H1 (cell line): ENCODE results near the gene RAMP2. TPM values are rescaled to one million over a fixed set of nuclear protein-coding genes. Genes with fewer than 3 reads are reported as not detected.
A peak's percentile ranks its signal among the peaks of the same experiment; 100 is the strongest.

Source experiments
- CTCF ChIA-PET: fragments of 300-600 bp; sonication (Branson Sonifier 250); formaldehyde crosslinking; loops from one replicate; lab custom pipeline; 2021; ENCODE audit not compliant: partially characterized antibody; lab: Charles Lee
- POLR2A ChIA-PET: fragments of 300-600 bp; sonication (Branson Sonifier 250); formaldehyde crosslinking; loops from one replicate; lab custom pipeline; 2021; ENCODE audit warnings: inconsistent platforms; ENCODE audit not compliant: partially characterized antibody; lab: Charles Lee
- DNase-seq, 2 experiments: peaks; one replicate each; pipeline versions ENCODE4 v3.0.0 to v3.0.0-alpha.2; 2010 to 2022; ENCODE audit warnings: low spot score in 2 of 2, low read depth in 1 of 2, mixed read lengths in 1 of 2
- FAIRE-seq: peaks from 2 replicates; lab custom pipeline; 2011; peaks lifted over from hg19 to GRCh38; lab: Jason Lieb, UNC
- H2AFZ ChIP-seq: 2 replicates; pipeline ENCODE4 v1.8.1; 2012; ENCODE audit warnings: low read length, inconsistent platforms
- H2AK5ac ChIP-seq: 2 replicates; pipeline ENCODE4 v1.6.1; 2013; ENCODE audit warnings: low read depth, low read length
- H2BK120ac ChIP-seq: replicated peaks from 2 replicates; pipeline ENCODE3; 2013; ENCODE audit warnings: low read depth, low read length, inconsistent platforms
- H2BK12ac ChIP-seq: 2 replicates; pipeline ENCODE4 v1.6.1; 2013; ENCODE audit warnings: low read depth, low read length
- H2BK15ac ChIP-seq: 2 replicates; pipeline ENCODE4 v1.6.1; 2013; ENCODE audit warnings: low read length
- H2BK20ac ChIP-seq: 2 replicates; pipeline ENCODE4 v1.6.1; 2013; ENCODE audit warnings: low read length
- H2BK5ac ChIP-seq: 2 replicates; pipeline ENCODE4 v1.6.1; 2013; ENCODE audit warnings: low read depth, low read length
- H3K14ac ChIP-seq: 2 replicates; pipeline ENCODE4 v1.6.1; 2013; ENCODE audit warnings: inconsistent platforms; ENCODE audit not compliant: insufficient read length
- H3K18ac ChIP-seq: 2 replicates; pipeline ENCODE4 v1.6.1; 2013; ENCODE audit warnings: low read length; ENCODE audit errors: extremely low read depth
- H3K23ac ChIP-seq: 2 replicates; pipeline ENCODE4 v1.6.1; 2013; ENCODE audit warnings: inconsistent platforms; ENCODE audit not compliant: insufficient read length
- H3K23me2 ChIP-seq: 2 replicates; pipeline ENCODE4 v1.6.1; 2013; ENCODE audit warnings: low read depth, low read length
- H3K27ac ChIP-seq: 2 replicates; pipeline ENCODE4 v1.6.1; 2011; ENCODE audit warnings: low read depth, low read length, inconsistent platforms
- H3K27me3 ChIP-seq, 4 experiments: replicated peaks in 1 of 4; 1 replicate in 1 of 4; 2 replicates in 3 of 4; pipeline versions ENCODE4 v1.6.1 to v1.8.1; 2011 to 2013; ENCODE audit warnings: low read length in 3 of 4, mild to moderate bottlenecking in 3 of 4, inconsistent platforms in 2 of 4, mixed read lengths in 2 of 4, moderate library complexity in 1 of 4; ENCODE audit not compliant: control insufficient read depth in 3 of 4, insufficient read depth in 3 of 4; ENCODE audit errors: extremely low read depth in 1 of 4
- H3K36me3 ChIP-seq, 4 experiments: 2 replicates each; pipeline versions ENCODE4 v1.6.1 to v1.8.1; 2011 to 2013; ENCODE audit warnings: mild to moderate bottlenecking in 4 of 4, low read length in 3 of 4, moderate library complexity in 2 of 4, control low read depth in 1 of 4, inconsistent platforms in 1 of 4; ENCODE audit not compliant: insufficient read depth in 4 of 4, control insufficient read depth in 2 of 4
- H3K4ac ChIP-seq: replicated peaks from 2 replicates; pipeline ENCODE3; 2013; ENCODE audit warnings: low read length, low read depth, mixed read lengths, inconsistent platforms; ENCODE audit not compliant: insufficient read length
- H3K4me1 ChIP-seq, 4 experiments: replicated peaks in 1 of 4; 1 replicate in 1 of 4; 2 replicates in 3 of 4; pipeline versions ENCODE4 v1.6.1 to v1.8.1; 2011 to 2013; ENCODE audit warnings: low read length in 3 of 4, inconsistent platforms in 2 of 4, mixed read lengths in 1 of 4; ENCODE audit not compliant: insufficient read depth in 4 of 4, control insufficient read depth in 3 of 4
- H3K4me2 ChIP-seq, 2 experiments: 2 replicates each; pipeline versions ENCODE4 v1.6.1 to v1.8.1; 2011 to 2013; ENCODE audit warnings: low read depth in 2 of 2, low read length in 2 of 2, control low read depth in 1 of 2, inconsistent platforms in 1 of 2, mild to moderate bottlenecking in 1 of 2; ENCODE audit not compliant: insufficient read depth in 1 of 2
- H3K4me3 ChIP-seq, 4 experiments: fragments of 200-600, 300-600 bp in 1 of 4; sonication (generic), shearing (Covaris generic), sonication (Bioruptor Twin) in 1 of 4; 2 replicates each; pipeline versions ENCODE4 v1.5.1 to v1.8.1; 2011 to 2016; ENCODE audit warnings: low read length in 4 of 4, low read depth in 3 of 4, control low read depth in 2 of 4, inconsistent platforms in 2 of 4, mild to moderate bottlenecking in 2 of 4, mixed read lengths in 1 of 4, moderate library complexity in 1 of 4; ENCODE audit not compliant: insufficient read depth in 2 of 4; ENCODE audit errors: extremely low read depth in 1 of 4
- H3K56ac ChIP-seq: replicated peaks from 2 replicates; pipeline ENCODE3; 2013; ENCODE audit warnings: low read depth, mild to moderate bottlenecking, mixed read lengths, low read length, inconsistent platforms; ENCODE audit not compliant: insufficient read length
- H3K79me1 ChIP-seq: 2 replicates; pipeline ENCODE4 v1.6.1; 2013; ENCODE audit warnings: low read depth, low read length, control low read depth
- H3K79me2 ChIP-seq, 2 experiments: 2 replicates each; pipeline versions ENCODE4 v1.6.1 to v1.8.1; 2012 to 2013; ENCODE audit warnings: low read length in 2 of 2, mild to moderate bottlenecking in 2 of 2, inconsistent platforms in 1 of 2; ENCODE audit not compliant: insufficient read depth in 2 of 2, control insufficient read depth in 1 of 2
- H3K9ac ChIP-seq, 4 experiments: replicated peaks in 1 of 4; 1 replicate in 1 of 4; 2 replicates in 3 of 4; pipeline versions ENCODE4 v1.6.1 to v1.8.1; 2011 to 2013; ENCODE audit warnings: low read depth in 3 of 4, low read length in 3 of 4, control low read depth in 2 of 4, mild to moderate bottlenecking in 2 of 4, moderate library complexity in 2 of 4, inconsistent platforms in 1 of 4; ENCODE audit errors: extremely low read depth in 1 of 4
- H3K9me3 ChIP-seq, 2 experiments: 2 replicates each; pipeline versions ENCODE4 v1.6.1 to v1.8.1; 2012 to 2013; ENCODE audit warnings: mild to moderate bottlenecking in 2 of 2, moderate library complexity in 2 of 2, control low read depth in 1 of 2, inconsistent platforms in 1 of 2, low read depth in 1 of 2, low read length in 1 of 2, mixed read lengths in 1 of 2; ENCODE audit not compliant: insufficient read depth in 2 of 2
- H4K20me1 ChIP-seq, 2 experiments: replicated peaks in 1 of 2; 2 replicates each; pipeline versions ENCODE3 to v1.8.1; 2011 to 2013; ENCODE audit warnings: inconsistent platforms in 2 of 2, low read length in 2 of 2, mild to moderate bottlenecking in 1 of 2; ENCODE audit not compliant: insufficient read depth in 2 of 2, control insufficient read depth in 1 of 2
- H4K5ac ChIP-seq: 2 replicates; pipeline ENCODE4 v1.6.1; 2013; ENCODE audit warnings: low read length, low read depth, mixed read lengths, inconsistent platforms; ENCODE audit not compliant: insufficient read length
- H4K8ac ChIP-seq: 2 replicates; pipeline ENCODE4 v1.8.0; 2013; ENCODE audit warnings: mild to moderate bottlenecking, moderate library complexity, low read length, inconsistent platforms; ENCODE audit not compliant: insufficient read depth; ENCODE audit errors: extremely low read depth
- H4K91ac ChIP-seq: replicated peaks from 2 replicates; pipeline ENCODE3; 2013; ENCODE audit warnings: low read length, mixed read lengths, inconsistent platforms; ENCODE audit not compliant: insufficient read length
- BACH1 ChIP-seq: IDR thresholded peaks from 2 replicates; pipeline ENCODE4 v1.6.1; 2012; ENCODE audit warnings: low read length, improper control_type of control experiment
- CREB1 ChIP-seq: IDR thresholded peaks from 2 replicates; pipeline ENCODE4 v1.6.1; 2012; ENCODE audit warnings: inconsistent platforms
- CTBP2 ChIP-seq: IDR thresholded peaks from 2 replicates; pipeline ENCODE4 v1.7.0; 2011; ENCODE audit warnings: borderline replicate concordance, mild to moderate bottlenecking, moderate library complexity, mixed read lengths, low read length; ENCODE audit not compliant: insufficient read depth, insufficient read length
- FOSL1 ChIP-seq: IDR thresholded peaks from 2 replicates; pipeline ENCODE4 v1.6.1; 2011; ENCODE audit warnings: mild to moderate bottlenecking, low read depth, low read length, moderate library complexity; ENCODE audit not compliant: insufficient read depth
- WGBS, 2 experiments: shearing (Covaris generic) in 1 of 2; methylation state at CpG; one replicate each; pipeline versions ENCODE4 v1.1.6 to v1.1.7; 2013 to 2015; ENCODE audit warnings: low lambda C conversion rate in 2 of 2, mixed read lengths in 2 of 2, inconsistent platforms in 1 of 2, low coverage in 1 of 2, missing lambda C conversion rate in 1 of 2; ENCODE audit not compliant: insufficient replicate concordance in 2 of 2, insufficient coverage in 1 of 2, insufficient read length in 1 of 2; ENCODE audit errors: extremely low coverage in 1 of 2, missing lambda C conversion rate in 1 of 2; 5-methylcytosine and 5-hydroxymethylcytosine counted together
- long read RNA-seq, 2 experiments: library from RNA in 1 of 2; library from capped mRNA in 1 of 2; stranded (forward); transcript quantifications; one replicate each; pipeline ENCODE4 v2.0.0, GENCODE V29; 2021; ENCODE audit warnings: inconsistent platforms in 1 of 2
- polyA minus RNA-seq, 3 experiments: library from RNA; depleted of rRNA, polyadenylated mRNA; stranded (reverse); fragments of >200 nt; gene quantifications; 1 replicate in 2 of 3; 2 replicates in 1 of 3; pipeline ENCODE4 v1.2.3, GENCODE V29; 2011
- polyA plus RNA-seq, 7 experiments: library from polyadenylated mRNA; depleted of rRNA in 3 of 7; stranded (reverse) in 5 of 7; unstranded in 2 of 7; fragments of >200 nt in 5 of 7; fragments of 200-250 nt in 2 of 7; gene quantifications; 1 replicate in 5 of 7; 2 replicates in 1 of 7; 4 replicates in 1 of 7; pipeline versions ENCODE4 v1.2.1 to v1.2.3, GENCODE V29; 2011 to 2013; ENCODE audit warnings: missing spikeins in 2 of 7, mixed read lengths in 2 of 7
- total RNA-seq: library from RNA; stranded (reverse); fragmentation: NEBNext Ultra II Directional; extraction: Animal tissue kit (Norgen Biotek cat#: 25700); gene quantifications from 2 replicates; pipeline ENCODE4 v1.2.1, GENCODE V29; 2021
- TF ChIP-seq, protein P1 (sequence below): IDR thresholded peaks from 2 replicates; pipeline ENCODE4 v1.6.1; 2011; ENCODE audit warnings: low read depth, mild to moderate bottlenecking, low read length; ENCODE audit not compliant: insufficient read depth

The RAMP2 gene, protein sequence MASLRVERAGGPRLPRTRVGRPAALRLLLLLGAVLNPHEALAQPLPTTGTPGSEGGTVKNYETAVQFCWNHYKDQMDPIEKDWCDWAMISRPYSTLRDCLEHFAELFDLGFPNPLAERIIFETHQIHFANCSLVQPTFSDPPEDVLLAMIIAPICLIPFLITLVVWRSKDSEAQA
- total RNA-seq (12.0 and 13.4 TPM in 2 replicates), polyA plus RNA-seq (2011; rRNA removed) (41.5 and 41.7 TPM in 2 replicates), polyA minus RNA-seq (2011; rRNA and poly(A)+ RNA removed) (8.1 and 15.1 TPM in 2 replicates)
- polyA plus RNA-seq (2011; cell fraction: cytosol; rRNA removed): 25.5 TPM
- 18.2 TPM for polyA plus RNA-seq (2011; cell fraction: nucleus; rRNA removed)
- 19.9 to 27.2 TPM (median 21.6 TPM) in 4 replicates for polyA plus RNA-seq (2012, experiment 1 of 2)
- 31.2 TPM for polyA plus RNA-seq (2012, experiment 2 of 2)
- 17.8 TPM for polyA plus RNA-seq (2013, experiment 1 of 2)
- 17.4 TPM for polyA plus RNA-seq (2013, experiment 2 of 2)
- 7.0 TPM for polyA minus RNA-seq (2011; cell fraction: cytosol; rRNA and poly(A)+ RNA removed)
- 2.2 TPM for polyA minus RNA-seq (2011; cell fraction: nucleus; rRNA and poly(A)+ RNA removed)
- long read RNA-seq, experiment 1, transcript RAMP2-201 (4 exons, 780 nt): major isoform, 9 of 19 reads
- long read RNA-seq, experiment 1, partial matches to known transcripts: 2 of 19 reads
- long read RNA-seq, experiment 1, other reads (novel, unspliced or antisense): 2 of 19 reads
- long read RNA-seq, experiment 2, partial matches to known transcripts: 1 of 5 reads
- long read RNA-seq, experiment 2, other reads (novel, unspliced or antisense): 1 of 5 reads

DNA sequence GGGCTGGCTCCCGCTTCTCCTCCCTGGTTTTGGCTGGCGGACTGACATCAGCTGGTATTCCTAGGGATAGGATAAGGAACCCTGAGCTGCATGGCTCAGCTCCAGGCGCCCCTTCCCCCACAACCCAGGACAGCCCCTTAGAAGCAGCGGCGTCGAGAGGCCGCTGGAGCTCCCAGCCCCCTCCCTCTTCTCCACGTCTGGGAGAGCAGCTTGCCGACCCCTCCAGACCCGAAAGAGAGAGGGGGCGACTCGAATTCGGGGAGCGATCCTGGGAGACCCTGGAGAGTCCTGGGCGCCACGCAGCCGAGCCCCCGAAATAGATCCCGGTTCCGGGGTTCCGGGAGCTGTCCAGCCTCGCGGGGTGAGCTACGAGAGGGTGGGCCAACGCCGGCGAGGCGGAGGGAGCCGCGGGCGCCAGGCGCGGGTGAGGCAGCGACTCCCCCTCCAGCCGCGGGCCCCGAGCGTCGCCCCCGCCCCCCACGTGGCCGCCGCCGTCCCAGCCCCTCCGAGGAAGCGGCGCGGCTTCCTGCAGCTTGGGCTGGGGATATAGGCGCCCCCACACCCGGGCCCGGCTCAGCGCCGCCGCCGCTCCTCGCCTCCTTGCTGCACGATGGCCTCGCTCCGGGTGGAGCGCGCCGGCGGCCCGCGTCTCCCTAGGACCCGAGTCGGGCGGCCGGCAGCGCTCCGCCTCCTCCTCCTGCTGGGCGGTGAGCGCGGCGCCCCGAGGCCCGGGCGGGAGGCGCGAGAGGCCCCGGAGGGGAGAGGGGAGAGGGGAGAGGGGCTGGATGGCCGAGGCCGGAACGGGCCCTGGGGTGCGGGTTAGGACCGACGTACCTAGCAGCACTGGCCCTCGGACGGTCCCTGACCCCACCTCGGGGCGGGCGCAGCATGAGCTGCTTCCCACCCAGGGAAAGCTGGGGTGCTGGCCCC lies at the start of gene RAMP2:
TSS of gene RAMP2 (plus strand) at position 576 of the 930 bp plus-strand sequence. CDS start at position 611, 35 bp downstream.
- Histone ChIP-seq H3K14ac (no peak within 1 kb of the TSS), H3K79me1 (no peaks in the 10 kb centered on the region), H4K91ac (no peak within 1 kb of the TSS), H3K18ac (peak within 1 kb of the TSS; percentile 82), H3K4me1 (peaks cover 5 to 17% (median 9%) of the 10 kb centered on the region in 4 experiments), H2BK120ac (no peak within 1 kb of the TSS), H3K79me2 (no peaks in the 10 kb centered on the region), H3K23ac (no peak within 1 kb of the TSS), H4K20me1 (no peaks in the 10 kb centered on the region), H3K56ac (no peak within 1 kb of the TSS), H3K4ac (no peak within 1 kb of the TSS), H4K8ac (peak within 1 kb of the TSS; percentile 73), H3K27ac (no peak within 1 kb of the TSS), H4K5ac (no peak within 1 kb of the TSS), H3K36me3 (no peaks in the 10 kb centered on the region), H3K9me3 (no peaks in the 10 kb centered on the region), H3K4me3 (peak within 1 kb of the TSS; percentile 42 to 86 (median 60)), H2BK5ac (no peak within 1 kb of the TSS; the same call in 1 of the 2 replicates), H2BK12ac (0 out of 2 replicates have a peak within 1 kb of the TSS, but pooled peaks have one; percentile 33), H3K4me2 (peak within 1 kb of the TSS; percentile 79 to 83), H2AFZ (peak within 1 kb of the TSS; percentile 90), H3K9ac (peak within 1 kb of the TSS in 3 of 4 experiments; percentile 14 to 59 (median 25); a peak in 1 of 7 replicates), H2BK20ac (peak within 1 kb of the TSS; percentile 48; the same call in 1 of the 2 replicates), H2BK15ac (no peak within 1 kb of the TSS; the same call in 1 of the 2 replicates), H3K27me3 (peaks cover 12 to 28% (median 24%) of the 10 kb centered on the region in 4 experiments), H2AK5ac (no peak within 1 kb of the TSS), H3K23me2 (peaks cover 12% of the 10 kb centered on the region; the same call in 1 of the 2 replicates)
- DNase-seq: peak in 1 of 2 experiments; percentile 79
- ChIA-PET POLR2A (interaction anchor here (0.7 to 4.3 kb wide), 15 partner anchors 9 to 183 kb away, joined by 3 to 46 read pairs (median 4); partner anchors contain the start of genes BECN1, PSMC3IP, PSME3 and RETREG3), CTCF (interaction anchor here (0.5 to 5.9 kb wide), 15 partner anchors 10 to 266 kb away, joined by 3 to 81 read pairs (median 4); partner anchors contain the start of genes BECN1, CNTD1, COA3 and PSMC3IP)
- FAIRE-seq: no peak
- 5% methylated on average over 36 of the region's 92 CpGs; no CpG with 5 or more reads in 1 of the 2 experiments for WGBS, 2 experiments
- no peak for TF ChIP-seq CTBP2
- no peak for TF ChIP-seq FOSL1
- TF ChIP-seq, protein P1, sequence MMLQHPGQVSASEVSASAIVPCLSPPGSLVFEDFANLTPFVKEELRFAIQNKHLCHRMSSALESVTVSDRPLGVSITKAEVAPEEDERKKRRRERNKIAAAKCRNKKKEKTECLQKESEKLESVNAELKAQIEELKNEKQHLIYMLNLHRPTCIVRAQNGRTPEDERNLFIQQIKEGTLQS: no peak
- 0 out of 2 replicates have a peak, but pooled peaks have one; percentile 18 for TF ChIP-seq CREB1
- no peak for TF ChIP-seq BACH1
